GM23338 (cell line): ENCODE data around the gene GP1BB. TPM values are rescaled to one million over a fixed set of nuclear protein-coding genes. Genes with fewer than 3 reads are reported as not detected.

Source experiments
- ATAC-seq: fragments of 200-7000 bp; cut with Tn5 transposase; 3 replicates; pipeline ENCODE4 v1.9.1; 2020
- DNase-seq: peaks from one replicate; pipeline ENCODE4 v3.0.0-alpha.2; 2015; ENCODE audit warnings: low spot score
- H2AFZ ChIP-seq: fragments of 200-600 bp; sonication (generic); 2 replicates; pipeline ENCODE4 v1.8.0; 2016; ENCODE audit warnings: antibody characterized with exemption, mild to moderate bottlenecking, moderate library complexity
- H3F3A ChIP-seq: fragments of 200-600 bp; sonication (generic); replicated peaks from 2 replicates; pipeline ENCODE4 v1.8.0; 2017; ENCODE audit warnings: antibody characterized with exemption, mixed run types, low read depth
- H3K27ac ChIP-seq: fragments of 200-600 bp; sonication (generic); 2 replicates; pipeline ENCODE4 v1.6.1; 2016; ENCODE audit warnings: low read depth
- H3K27me3 ChIP-seq: fragments of 200-600 bp; sonication (generic); 2 replicates; pipeline ENCODE4 v1.8.0; 2016; ENCODE audit warnings: mild to moderate bottlenecking, mixed run types, moderate library complexity; ENCODE audit not compliant: insufficient read depth
- H3K36me3 ChIP-seq: fragments of 200-600 bp; sonication (generic); 2 replicates; pipeline ENCODE4 v1.8.0; 2016; ENCODE audit warnings: mild to moderate bottlenecking; ENCODE audit not compliant: insufficient read depth
- H3K4me1 ChIP-seq: fragments of 200-600 bp; sonication (generic); 2 replicates; pipeline ENCODE4 v1.8.0; 2016; ENCODE audit warnings: mild to moderate bottlenecking, moderate library complexity; ENCODE audit not compliant: insufficient read depth
- H3K4me2 ChIP-seq: fragments of 200-600 bp; sonication (generic); 2 replicates; pipeline ENCODE4 v1.7.1; 2017; ENCODE audit warnings: mixed run types
- H3K4me3 ChIP-seq: fragments of 200-600 bp; sonication (generic); 2 replicates; pipeline ENCODE4 v1.6.1; 2016; ENCODE audit warnings: mixed run types
- H3K79me2 ChIP-seq: fragments of 200-600 bp; sonication (generic); replicated peaks from 2 replicates; pipeline ENCODE4 v1.8.0; 2017; ENCODE audit warnings: mild to moderate bottlenecking; ENCODE audit not compliant: insufficient read depth
- H3K9me2 ChIP-seq: fragments of 200-600 bp; sonication (generic); 2 replicates; pipeline ENCODE4 v1.8.0; 2017; ENCODE audit not compliant: insufficient read depth
- H4K20me1 ChIP-seq: fragments of 200-600 bp; sonication (generic); replicated peaks from 2 replicates; pipeline ENCODE4 v1.8.0; 2017; ENCODE audit warnings: mild to moderate bottlenecking; ENCODE audit not compliant: insufficient read depth
- H3K27ac Mint-ChIP-seq: 2 replicates; pipeline ENCODE4 v1.8.0; 2020; ENCODE audit warnings: inconsistent platforms, mild to moderate bottlenecking, moderate library complexity, mixed read lengths
- H3K27me3 Mint-ChIP-seq: 3 replicates; pipeline ENCODE4 v1.8.0; 2022; ENCODE audit warnings: low read depth, mild to moderate bottlenecking, moderate library complexity, mixed read lengths, inconsistent platforms; ENCODE audit not compliant: insufficient read depth, poor library complexity
- H3K36me3 Mint-ChIP-seq: 3 replicates; pipeline ENCODE4 v1.8.0; 2021; ENCODE audit warnings: low read depth, mild to moderate bottlenecking, inconsistent platforms, moderate library complexity, mixed read lengths
- H3K4me1 Mint-ChIP-seq: 3 replicates; pipeline ENCODE4 v1.8.0; 2020; ENCODE audit warnings: mild to moderate bottlenecking, inconsistent platforms, mixed read lengths
- H3K4me3 Mint-ChIP-seq: 3 replicates; pipeline ENCODE4 v1.8.0; 2021; ENCODE audit warnings: moderate library complexity, mild to moderate bottlenecking, inconsistent platforms, mixed read lengths
- H3K9me3 Mint-ChIP-seq: 3 replicates; pipeline ENCODE4 v1.8.0; 2020; ENCODE audit warnings: moderate library complexity, mild to moderate bottlenecking, inconsistent platforms, mixed read lengths
- CREB1 ChIP-seq: fragments of 250-450 bp; sonication (Bioruptor Pico); IDR thresholded peaks from 2 replicates; pipeline ENCODE4 v1.5.0; 2020; ENCODE audit warnings: low read depth, mild to moderate bottlenecking, moderate library complexity
- CTCF ChIP-seq, 2 experiments: fragments of 200-600 bp in 1 of 2; sonication (generic) in 1 of 2; conservative IDR thresholded peaks; 2 replicates each; pipeline versions ENCODE4 v1.5.1 to v1.6.1; 2016 to 2017; ENCODE audit warnings: antibody characterized with exemption in 2 of 2, low read depth in 2 of 2, mild to moderate bottlenecking in 2 of 2, moderate library complexity in 1 of 2
- EZH2 ChIP-seq: fragments of 200-600 bp; sonication (generic); IDR thresholded peaks from one replicate; pipeline ENCODE4 v1.8.0; 2017; ENCODE audit warnings: antibody characterized with exemption, mild to moderate bottlenecking, low read depth; ENCODE audit not compliant: unreplicated experiment
- EZH2phosphoT487 ChIP-seq: fragments of 200-600 bp; sonication (generic); IDR thresholded peaks from one replicate; pipeline ENCODE4 v1.8.1; 2018; ENCODE audit warnings: antibody characterized with exemption; ENCODE audit not compliant: unreplicated experiment
- JUNB ChIP-seq: IDR thresholded peaks from one replicate; pipeline ENCODE4 v1.6.1; 2016; ENCODE audit warnings: antibody characterized with exemption; ENCODE audit not compliant: unreplicated experiment
- POLR2AphosphoS5 ChIP-seq: IDR thresholded peaks from 2 replicates; pipeline ENCODE4 v1.6.1; 2016; ENCODE audit warnings: antibody characterized with exemption, low read depth
- REST ChIP-seq: IDR thresholded peaks from one replicate; pipeline ENCODE4 v1.6.1; 2018; ENCODE audit warnings: antibody characterized with exemption; ENCODE audit not compliant: unreplicated experiment
- STAT1 ChIP-seq: IDR thresholded peaks from one replicate; pipeline ENCODE4 v1.6.1; 2016; ENCODE audit warnings: antibody characterized with exemption; ENCODE audit not compliant: unreplicated experiment
- ZNF114 ChIP-seq: fragments of 250-450 bp; sonication (Bioruptor Pico); IDR thresholded peaks from 2 replicates; pipeline ENCODE4 v1.5.0; 2020; ENCODE audit warnings: mild to moderate bottlenecking, moderate library complexity
- ZNF331 ChIP-seq: fragments of 250-450 bp; sonication (Bioruptor Pico); IDR thresholded peaks from 2 replicates; pipeline ENCODE4 v1.5.0; 2020; ENCODE audit warnings: low read depth, mild to moderate bottlenecking, moderate library complexity
- ZNF462 ChIP-seq: fragments of 250-450 bp; sonication (Bioruptor Pico); IDR thresholded peaks from 2 replicates; pipeline ENCODE4 v1.5.0; 2020; ENCODE audit warnings: mild to moderate bottlenecking, moderate library complexity
- polyA plus RNA-seq: library from polyadenylated mRNA; unstranded; fragments of >200 nt; fragmentation: Nextera tagmentation; extraction: Ambion mirVana; gene quantifications from 2 replicates; pipeline ENCODE4 v1.2.1, GENCODE V29; 2016
- total RNA-seq: library from RNA; depleted of rRNA; stranded (reverse); fragments of >200 nt; shearing (Covaris generic); gene quantifications from 2 replicates; pipeline ENCODE4 v1.2.3, GENCODE V29; 2014

GP1BB gene
- total and polyA plus RNA-seq, 2 experiments from 2014 or later = 0.53 to 1.3 TPM

- peaks cover 7% of the 10 kb centered on the region for H3K27me3 Mint-ChIP-seq
- TF ChIP-seq CREB1 = no peak
- no peak for TF ChIP-seq STAT1
- TF ChIP-seq CTCF (conservative IDR thresholded peaks at IDR 0.05; ENCODE audit: low read depth in 2 of 2) = no peak
- no peak for TF ChIP-seq JUNB
- TF ChIP-seq REST = no peak
- TF ChIP-seq POLR2AphosphoS5 = no peak
- no peak for TF ChIP-seq ZNF331 (CRISPR knock-in tag)
- TF ChIP-seq EZH2 = no peak
- TF ChIP-seq ZNF462 = no peak
- TF ChIP-seq EZH2phosphoT487 = no peak
- no peak for TF ChIP-seq ZNF114 (CRISPR knock-in tag)
- DNase-seq (no peak), ATAC-seq (no peak)
- peaks cover 3% of the 10 kb centered on the region; the same call in 1 of the 2 replicates for H3K4me1 ChIP-seq
- no peaks in the 10 kb centered on the region for H3K36me3 ChIP-seq
- H4K20me1 ChIP-seq = no peaks in the 10 kb centered on the region
- H3K9me3 Mint-ChIP-seq = peaks cover 6% of the 10 kb centered on the region; the same call in 2 of the 3 replicates
- no peak overlapping the region for H3K27ac ChIP-seq
- peaks cover 2% of the 10 kb centered on the region; the same call in 2 of the 3 replicates for H3K4me1 Mint-ChIP-seq
- H3K4me3 ChIP-seq = no peak overlapping the region
- H3K27ac Mint-ChIP-seq = no peak overlapping the region
- no peaks in the 10 kb centered on the region for H3K79me2 ChIP-seq
- H2AFZ ChIP-seq = no peak overlapping the region
- H3K4me3 Mint-ChIP-seq = no peak overlapping the region
- no peak overlapping the region for H3K4me2 ChIP-seq
- H3K36me3 Mint-ChIP-seq = no peaks in the 10 kb centered on the region
- H3K27me3 ChIP-seq = no peaks in the 10 kb centered on the region
- no peaks in the 10 kb centered on the region for H3F3A ChIP-seq
- H3K9me2 ChIP-seq = peaks cover 12% of the 10 kb centered on the region
Observed at GRCh38 chr22:19673660-19674059, 49.7 kb upstream of the GP1BB start.
